K562 (cell line): ENCODE measurements around the gene RNGTT. TPM values are rescaled to one million over a fixed set of nuclear protein-coding genes. Genes with fewer than 3 reads are reported as not detected.

Experiments used
- ATAC-seq: fragments of 200-7000 bp; cut with Tn5 transposase; 3 replicates; pipeline ENCODE4 v1.9.1; 2020; ENCODE audit warnings: moderate library complexity
- BruUV-seq: library from RNA; stranded (reverse); fragments of 400-500 nt; replicated peaks from 2 replicates; lab custom pipeline; 2021; lab: Mats Ljungman, UMichigan
- CTCF ChIA-PET: fragments of 300-600 bp; formaldehyde crosslinking; extraction: SDS; loops from one replicate; lab custom pipeline; 2021; ENCODE audit warnings: low intra/inter-chr PET ratio; lab: Yijun Ruan, JAX
- POLR2A ChIA-PET: fragments of 300-600, 350-650 bp; sonication (Branson Sonifier 250); formaldehyde crosslinking; extraction: SDS; loops from one replicate; lab custom pipeline; 2021; ENCODE audit warnings: antibody characterized with exemption, inconsistent platforms; lab: Yijun Ruan, JAX
- DNase-seq, 4 experiments: peaks; one replicate each; pipeline versions ENCODE4 v3.0.0 to v3.0.0-alpha.2; 2011 to 2018; ENCODE audit warnings: low spot score in 3 of 4, mixed read lengths in 3 of 4; ENCODE audit errors: extremely low read depth in 1 of 4
- FAIRE-seq: peaks from 2 replicates; lab custom pipeline; 2011; peaks lifted over from hg19 to GRCh38; lab: Jason Lieb, UNC
- H2AFZ ChIP-seq: 2 replicates; pipeline ENCODE4 v1.6.0; 2011; ENCODE audit warnings: low read depth, low read length, control low read depth, inconsistent platforms
- H3K27ac ChIP-seq: fragments of 200-600 bp; 3 replicates; pipeline ENCODE4 v1.8.0; 2011; ENCODE audit warnings: low read depth, mild to moderate bottlenecking, control low read depth, inconsistent platforms, low read length, moderate library complexity, mixed read lengths; ENCODE audit errors: extremely low read depth
- H3K27me3 ChIP-seq, 2 experiments: fragments of 300-600 bp in 1 of 2; 2 replicates in 1 of 2; 3 replicates in 1 of 2; pipeline versions ENCODE4 v1.6.0 to v1.8.0; 2011; ENCODE audit warnings: inconsistent platforms in 2 of 2, low read length in 2 of 2, mild to moderate bottlenecking in 1 of 2, mixed read lengths in 1 of 2, moderate library complexity in 1 of 2; ENCODE audit not compliant: control insufficient read depth in 2 of 2, insufficient read depth in 2 of 2
- H3K36me3 ChIP-seq: fragments of 300-600 bp; 3 replicates; pipeline ENCODE4 v1.8.0; 2011; ENCODE audit warnings: mild to moderate bottlenecking, low read length, inconsistent platforms; ENCODE audit not compliant: control insufficient read depth, insufficient read depth
- H3K4me1 ChIP-seq, 2 experiments: fragments of 200-600 bp in 1 of 2; replicated peaks in 1 of 2; 2 replicates in 1 of 2; 3 replicates in 1 of 2; pipeline versions ENCODE4 v1.5.1 to v1.8.0; 2011; ENCODE audit warnings: inconsistent platforms in 2 of 2, low read length in 2 of 2, mild to moderate bottlenecking in 1 of 2, mixed read lengths in 1 of 2, moderate library complexity in 1 of 2; ENCODE audit not compliant: control insufficient read depth in 2 of 2, insufficient read depth in 2 of 2
- H3K4me2 ChIP-seq: 2 replicates; pipeline ENCODE4 v1.6.1; 2011; ENCODE audit warnings: low read length, control low read depth, inconsistent platforms, mixed read lengths; ENCODE audit not compliant: insufficient read depth
- H3K4me3 ChIP-seq: fragments of 200-600 bp; sonication (generic), shearing (Covaris generic); 2 replicates; pipeline ENCODE4 v1.5.1; 2016; ENCODE audit warnings: control low read depth, inconsistent platforms
- H3K79me2 ChIP-seq: fragments of 200-600 bp; 3 replicates; pipeline ENCODE4 v1.8.0; 2011; ENCODE audit warnings: low read length, inconsistent platforms; ENCODE audit not compliant: control insufficient read depth, insufficient read depth
- H3K9ac ChIP-seq, 2 experiments: 2 replicates each; pipeline versions ENCODE4 v1.6.0 to v1.6.1; 2011; ENCODE audit warnings: low read depth in 2 of 2, low read length in 2 of 2, control low read depth in 1 of 2, inconsistent platforms in 1 of 2, mild to moderate bottlenecking in 1 of 2, mixed read lengths in 1 of 2; ENCODE audit not compliant: insufficient read depth in 1 of 2
- H3K9me1 ChIP-seq: one replicate; pipeline ENCODE4 v1.6.0; 2011; ENCODE audit warnings: inconsistent platforms, mild to moderate bottlenecking, low read length, moderate library complexity; ENCODE audit not compliant: control insufficient read depth, insufficient read depth
- H3K9me3 ChIP-seq: replicated peaks from 2 replicates; pipeline ENCODE4 v1.5.1; 2011; ENCODE audit warnings: low read depth, low read length, inconsistent platforms; ENCODE audit not compliant: control insufficient read depth, insufficient read depth
- H4K20me1 ChIP-seq: replicated peaks from 2 replicates; pipeline ENCODE4 v1.6.1; 2011; ENCODE audit warnings: low read length, inconsistent platforms, mixed read lengths; ENCODE audit not compliant: control insufficient read depth, insufficient read depth
- CBX3 ChIP-seq, 2 experiments: IDR thresholded peaks; 1 replicate in 1 of 2; 2 replicates in 1 of 2; pipeline ENCODE4 v1.6.1; 2012; ENCODE audit warnings: inconsistent platforms in 2 of 2, low read length in 2 of 2, borderline replicate concordance in 1 of 2, control low read depth in 1 of 2
- HDAC2 ChIP-seq: fragments of 450-650 bp; IDR thresholded peaks from 2 replicates; pipeline ENCODE4 v1.6.1; 2016; ENCODE audit warnings: mild to moderate bottlenecking
- HIVEP1 ChIP-seq: fragments of 250-450 bp; sonication (Bioruptor Pico); IDR thresholded peaks from 2 replicates; pipeline ENCODE4 v1.4.0; 2020; ENCODE audit warnings: mild to moderate bottlenecking
- HNRNPL ChIP-seq: fragments of 200-400 bp; formaldehyde crosslinking; IDR thresholded peaks from 2 replicates; pipeline ENCODE4 v1.6.1; 2017; ENCODE audit warnings: low read depth, mild to moderate bottlenecking, low read length
- HNRNPUL1 ChIP-seq: fragments of 200-400 bp; formaldehyde crosslinking; IDR thresholded peaks from 2 replicates; pipeline ENCODE4 v1.6.1; 2017; ENCODE audit warnings: low read length
- JUND ChIP-seq, 2 experiments: IDR thresholded peaks; 2 replicates in 1 of 2; 3 replicates in 1 of 2; pipeline ENCODE4 v1.6.1; 2011; ENCODE audit warnings: borderline replicate concordance in 2 of 2, low read depth in 2 of 2, low read length in 2 of 2, improper control_type of control experiment in 1 of 2, missing biosample characterization in 1 of 2, missing genetic modification characterization in 1 of 2, missing genetic modification reagents in 1 of 2
- MED1 ChIP-seq: sonication (generic); formaldehyde crosslinking; IDR thresholded peaks from 2 replicates; pipeline ENCODE4 v1.8.1; 2023; ENCODE audit warnings: missing genetic modification reagents, borderline replicate concordance
- NFIC ChIP-seq: fragments of 450-650 bp; IDR thresholded peaks from 2 replicates; pipeline ENCODE4 v1.6.1; 2017; ENCODE audit warnings: mild to moderate bottlenecking, inconsistent platforms
- SMAD2 ChIP-seq: fragments of 150-350 bp; IDR thresholded peaks from 2 replicates; pipeline ENCODE4 v1.6.1; 2014; ENCODE audit warnings: low read depth, mild to moderate bottlenecking, low read length
- SMARCB1 ChIP-seq: IDR thresholded peaks from 2 replicates; pipeline ENCODE4 v1.6.1; 2011; ENCODE audit warnings: improper control_type of control experiment, low read depth; ENCODE audit not compliant: insufficient read length
- ZBED1 ChIP-seq: IDR thresholded peaks from 2 replicates; pipeline ENCODE4 v1.6.1; 2014
- ZC3H11A ChIP-seq: IDR thresholded peaks from 2 replicates; pipeline ENCODE4 v1.6.1; 2012; ENCODE audit warnings: low read depth, low read length, improper control_type of control experiment
- ZSCAN29 ChIP-seq: fragments of 450-650 bp; IDR thresholded peaks from 2 replicates; pipeline ENCODE4 v1.6.1; 2017
- WGBS: fragments of 100-300 bp; shearing (Covaris generic); methylation state at CpG from one replicate; pipeline ENCODE4 v1.1.6; 2016; ENCODE audit warnings: low coverage, mixed read lengths; ENCODE audit not compliant: insufficient coverage; ENCODE audit errors: missing lambda C conversion rate; 5-methylcytosine and 5-hydroxymethylcytosine counted together
- in situ Hi-C: fragments of 300-500 bp; cut with MboI; formaldehyde crosslinking; loops from 4 replicates; pipeline ENCODE4 v1.15.0; 2018; ENCODE audit warnings: inconsistent platforms, mixed read lengths
- intact Hi-C: fragments of 100-400 bp; cut with micrococcal nuclease; formaldehyde crosslinking; loops from 2 replicates; pipeline ENCODE4 v1.14.2; 2022
- polyA plus RNA-seq, 8 experiments: library from polyadenylated mRNA; depleted of rRNA in 4 of 8; stranded (reverse) in 5 of 8; unstranded in 3 of 8; fragments of >200 nt; fragmentation: Nextera tagmentation in 2 of 8; fragmentation: Illumina TruSeq in 1 of 8; extraction: Ambion mirVana in 2 of 8; extraction: Trizol in 1 of 8; gene quantifications; 2 replicates each; pipeline versions ENCODE4 v1.2.1 to v1.2.3, GENCODE V29; 2011 to 2014; ENCODE audit warnings: inconsistent platforms in 1 of 8, missing spikeins in 1 of 8
- total RNA-seq, 7 experiments: library from RNA; depleted of rRNA in 6 of 7; stranded (reverse); fragments of >200 nt in 6 of 7; fragmentation: Illumina TruSeq in 2 of 7; extraction: Trizol in 2 of 7; gene quantifications; 2 replicates each; pipeline versions ENCODE4 v1.2.1 to v1.2.3, GENCODE V29; 2011 to 2021; ENCODE audit warnings: low replicate concordance in 1 of 7
- TF ChIP-seq, protein P1 (sequence below), 3 experiments: IDR thresholded peaks in 2 of 3; conservative IDR thresholded peaks in 1 of 3; 2 replicates each; pipeline ENCODE4 v1.5.1; 2011 to 2012; ENCODE audit warnings: low read length in 3 of 3, mild to moderate bottlenecking in 3 of 3, control low read depth in 2 of 3, improper control_type of control experiment in 1 of 3, inconsistent platforms in 1 of 3, low read depth in 1 of 3, mixed read lengths in 1 of 3, moderate library complexity in 1 of 3; ENCODE audit not compliant: insufficient read depth in 2 of 3
- TF ChIP-seq, protein P2 (sequence below): fragments of 200-800 bp; sonication (Bioruptor generic); IDR thresholded peaks from 2 replicates; pipeline ENCODE4 v1.6.1; 2016; ENCODE audit warnings: missing genetic modification characterization, missing compliant biosample characterization

The RNGTT gene
- total and polyA plus RNA-seq, 9 of the 15 experiments (the other 6 are each of a cell fraction or from before 2014, with no cell fraction given) = 6.1 to 31.7 (median 19.5) TPM

DNA sequence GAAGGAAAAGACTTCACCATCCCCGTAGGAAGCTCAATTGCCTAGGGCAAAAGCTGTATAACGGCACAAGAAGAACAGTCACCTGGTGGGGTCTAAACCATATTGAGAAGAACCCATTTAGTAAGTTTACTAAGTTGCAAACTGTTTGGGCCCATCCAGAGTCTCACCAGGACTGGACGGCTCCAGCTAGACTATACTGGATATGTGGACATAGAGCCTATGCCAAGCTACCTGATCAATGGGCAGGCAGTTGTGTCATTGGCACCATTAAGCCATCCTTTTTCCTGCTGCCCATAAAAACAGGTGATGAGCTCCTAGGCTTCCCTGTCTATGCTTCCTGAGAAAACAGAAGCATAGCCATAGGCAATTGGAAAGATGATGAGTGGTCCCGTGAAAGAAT, 293.9 kb downstream of the RNGTT start:
- in situ Hi-C loops = no loop called here
- FAIRE-seq = no peak
- 96% methylated on average over 4 of the region's 4 CpGs for WGBS
- H3K4me1 ChIP-seq = no peaks in the 10 kb centered on the region
- POLR2A ChIA-PET = no interaction called here
- H3K4me3 ChIP-seq = no peak overlapping the region
- no peaks in the 10 kb centered on the region for H3K27me3 ChIP-seq
- no TSS peak for BruUV-seq
- H3K9ac ChIP-seq = no peak overlapping the region
- no peak overlapping the region for H3K4me2 ChIP-seq
- TF ChIP-seq HDAC2 (no peak), MED1 (CRISPR knock-in tag) (no peak), ZBED1 (no peak), NFIC (no peak), ZSCAN29 (no peak), CBX3 (IDR thresholded peaks at IDR 0.05; ENCODE audit: borderline replicate concordance in 1 of 2, low read length in 2 of 2) (no peak), SMARCB1 (no peak), JUND (IDR thresholded peaks at IDR 0.05; ENCODE audit: borderline replicate concordance, low read depth, low read length) (no peak), JUND (tag; IDR thresholded peaks at IDR 0.05; ENCODE audit: borderline replicate concordance, low read depth, low read length) (no peak), HNRNPL (no peak), SMAD2 (no peak), HNRNPUL1 (no peak), ZC3H11A (no peak), HIVEP1 (no peak)
- TF ChIP-seq, protein P1, sequence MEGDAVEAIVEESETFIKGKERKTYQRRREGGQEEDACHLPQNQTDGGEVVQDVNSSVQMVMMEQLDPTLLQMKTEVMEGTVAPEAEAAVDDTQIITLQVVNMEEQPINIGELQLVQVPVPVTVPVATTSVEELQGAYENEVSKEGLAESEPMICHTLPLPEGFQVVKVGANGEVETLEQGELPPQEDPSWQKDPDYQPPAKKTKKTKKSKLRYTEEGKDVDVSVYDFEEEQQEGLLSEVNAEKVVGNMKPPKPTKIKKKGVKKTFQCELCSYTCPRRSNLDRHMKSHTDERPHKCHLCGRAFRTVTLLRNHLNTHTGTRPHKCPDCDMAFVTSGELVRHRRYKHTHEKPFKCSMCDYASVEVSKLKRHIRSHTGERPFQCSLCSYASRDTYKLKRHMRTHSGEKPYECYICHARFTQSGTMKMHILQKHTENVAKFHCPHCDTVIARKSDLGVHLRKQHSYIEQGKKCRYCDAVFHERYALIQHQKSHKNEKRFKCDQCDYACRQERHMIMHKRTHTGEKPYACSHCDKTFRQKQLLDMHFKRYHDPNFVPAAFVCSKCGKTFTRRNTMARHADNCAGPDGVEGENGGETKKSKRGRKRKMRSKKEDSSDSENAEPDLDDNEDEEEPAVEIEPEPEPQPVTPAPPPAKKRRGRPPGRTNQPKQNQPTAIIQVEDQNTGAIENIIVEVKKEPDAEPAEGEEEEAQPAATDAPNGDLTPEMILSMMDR (IDR thresholded peaks at IDR 0.05 in 2 of 3, conservative IDR thresholded peaks at IDR 0.05 in 1 of 3; ENCODE audit: insufficient read depth in 2 of 3, low read depth in 1 of 3, low read length in 3 of 3) = no peak
- TF ChIP-seq, protein P2, sequence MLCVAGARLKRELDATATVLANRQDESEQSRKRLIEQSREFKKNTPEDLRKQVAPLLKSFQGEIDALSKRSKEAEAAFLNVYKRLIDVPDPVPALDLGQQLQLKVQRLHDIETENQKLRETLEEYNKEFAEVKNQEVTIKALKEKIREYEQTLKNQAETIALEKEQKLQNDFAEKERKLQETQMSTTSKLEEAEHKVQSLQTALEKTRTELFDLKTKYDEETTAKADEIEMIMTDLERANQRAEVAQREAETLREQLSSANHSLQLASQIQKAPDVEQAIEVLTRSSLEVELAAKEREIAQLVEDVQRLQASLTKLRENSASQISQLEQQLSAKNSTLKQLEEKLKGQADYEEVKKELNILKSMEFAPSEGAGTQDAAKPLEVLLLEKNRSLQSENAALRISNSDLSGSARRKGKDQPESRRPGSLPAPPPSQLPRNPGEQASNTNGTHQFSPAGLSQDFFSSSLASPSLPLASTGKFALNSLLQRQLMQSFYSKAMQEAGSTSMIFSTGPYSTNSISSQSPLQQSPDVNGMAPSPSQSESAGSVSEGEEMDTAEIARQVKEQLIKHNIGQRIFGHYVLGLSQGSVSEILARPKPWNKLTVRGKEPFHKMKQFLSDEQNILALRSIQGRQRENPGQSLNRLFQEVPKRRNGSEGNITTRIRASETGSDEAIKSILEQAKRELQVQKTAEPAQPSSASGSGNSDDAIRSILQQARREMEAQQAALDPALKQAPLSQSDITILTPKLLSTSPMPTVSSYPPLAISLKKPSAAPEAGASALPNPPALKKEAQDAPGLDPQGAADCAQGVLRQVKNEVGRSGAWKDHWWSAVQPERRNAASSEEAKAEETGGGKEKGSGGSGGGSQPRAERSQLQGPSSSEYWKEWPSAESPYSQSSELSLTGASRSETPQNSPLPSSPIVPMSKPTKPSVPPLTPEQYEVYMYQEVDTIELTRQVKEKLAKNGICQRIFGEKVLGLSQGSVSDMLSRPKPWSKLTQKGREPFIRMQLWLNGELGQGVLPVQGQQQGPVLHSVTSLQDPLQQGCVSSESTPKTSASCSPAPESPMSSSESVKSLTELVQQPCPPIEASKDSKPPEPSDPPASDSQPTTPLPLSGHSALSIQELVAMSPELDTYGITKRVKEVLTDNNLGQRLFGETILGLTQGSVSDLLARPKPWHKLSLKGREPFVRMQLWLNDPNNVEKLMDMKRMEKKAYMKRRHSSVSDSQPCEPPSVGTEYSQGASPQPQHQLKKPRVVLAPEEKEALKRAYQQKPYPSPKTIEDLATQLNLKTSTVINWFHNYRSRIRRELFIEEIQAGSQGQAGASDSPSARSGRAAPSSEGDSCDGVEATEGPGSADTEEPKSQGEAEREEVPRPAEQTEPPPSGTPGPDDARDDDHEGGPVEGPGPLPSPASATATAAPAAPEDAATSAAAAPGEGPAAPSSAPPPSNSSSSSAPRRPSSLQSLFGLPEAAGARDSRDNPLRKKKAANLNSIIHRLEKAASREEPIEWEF (CRISPR knock-in tag) = no peak
- TF ChIP-seq, all 486 proteins: peak for 0
- intact Hi-C loops = no loop called here
- ATAC-seq (no peak), DNase-seq (no peak)
- Histone ChIP-seq H4K20me1 (no peaks in the 10 kb centered on the region), H3K79me2 (no peaks in the 10 kb centered on the region), H3K36me3 (no peaks in the 10 kb centered on the region), H3K27ac (no peak overlapping the region), H3K9me1 (no peaks in the 10 kb centered on the region), H2AFZ (no peak overlapping the region), H3K9me3 (peaks cover 8% of the 10 kb centered on the region)
- CTCF ChIA-PET = no interaction called here
